Hepatocyte (in vitro differentiated cells): Measurements from ENCODE around the gene ZNF714. TPM values are rescaled to one million over a fixed set of nuclear protein-coding genes. Genes with fewer than 3 reads are reported as not detected.

Source experiments
- DNase-seq: peaks from one replicate; pipeline ENCODE4 v3.0.0-alpha.2; 2016; ENCODE audit warnings: low spot score
- H2AFZ ChIP-seq: fragments of 200-600 bp; sonication (generic); 2 replicates; pipeline ENCODE4 v1.6.0; 2016; ENCODE audit warnings: antibody characterized with exemption, mild to moderate bottlenecking
- H3K27ac ChIP-seq: fragments of 200-600 bp; sonication (generic); 2 replicates; pipeline ENCODE4 v1.5.1; 2016; ENCODE audit warnings: mild to moderate bottlenecking
- H3K27me3 ChIP-seq: fragments of 200-600 bp; sonication (generic); 2 replicates; pipeline ENCODE4 v1.6.1; 2016
- H3K36me3 ChIP-seq: fragments of 200-600 bp; sonication (generic); replicated peaks from 2 replicates; pipeline ENCODE4 v1.5.1; 2016; ENCODE audit warnings: low read depth; ENCODE audit not compliant: insufficient read depth
- H3K4me1 ChIP-seq: fragments of 200-600 bp; sonication (generic); 2 replicates; pipeline ENCODE4 v1.5.1; 2016; ENCODE audit warnings: mild to moderate bottlenecking, moderate library complexity; ENCODE audit not compliant: insufficient read depth
- H3K4me2 ChIP-seq: fragments of 200-600 bp; sonication (generic); 2 replicates; pipeline ENCODE4 v1.6.0; 2016
- H3K4me3 ChIP-seq: fragments of 200-600 bp; sonication (generic); 2 replicates; pipeline ENCODE4 v1.5.1; 2016; ENCODE audit warnings: mild to moderate bottlenecking
- H3K79me2 ChIP-seq: fragments of 200-600 bp; sonication (generic); 2 replicates; pipeline ENCODE4 v1.6.0; 2017; ENCODE audit warnings: mild to moderate bottlenecking
- H3K9me2 ChIP-seq: fragments of 200-600 bp; sonication (generic); replicated peaks from 2 replicates; pipeline ENCODE4 v1.6.0; 2017; ENCODE audit warnings: mild to moderate bottlenecking; ENCODE audit not compliant: insufficient read depth
- H3K9me3 ChIP-seq: fragments of 200-600 bp; sonication (generic); 2 replicates; pipeline ENCODE4 v1.5.1; 2016; ENCODE audit warnings: low read depth, mild to moderate bottlenecking
- H4K20me1 ChIP-seq: fragments of 200-600 bp; sonication (generic); 2 replicates; pipeline ENCODE4 v1.6.0; 2016; ENCODE audit warnings: mild to moderate bottlenecking; ENCODE audit not compliant: insufficient read depth, poor library complexity, severe bottlenecking
- EZH2 ChIP-seq: fragments of 200-600 bp; sonication (generic); IDR thresholded peaks from 2 replicates; pipeline ENCODE4 v1.6.1; 2016; ENCODE audit warnings: antibody characterized with exemption, mild to moderate bottlenecking, borderline replicate concordance
- EZH2phosphoT487 ChIP-seq: fragments of 200-600 bp; sonication (generic); IDR thresholded peaks from one replicate; pipeline ENCODE4 v1.6.1; 2018; ENCODE audit warnings: antibody characterized with exemption, mild to moderate bottlenecking, low read depth, moderate library complexity; ENCODE audit not compliant: unreplicated experiment, severe bottlenecking
- WGBS: methylation state at CpG from one replicate; pipeline ENCODE4 v1.1.6; 2016; ENCODE audit warnings: low lambda C conversion rate; ENCODE audit errors: missing lambda C conversion rate; 5-methylcytosine and 5-hydroxymethylcytosine counted together
- polyA plus RNA-seq: library from polyadenylated mRNA; unstranded; fragments of >200 nt; fragmentation: Nextera tagmentation; extraction: Ambion mirVana; gene quantifications from 2 replicates; pipeline ENCODE4 v1.2.1, GENCODE V29; 2016
- total RNA-seq: library from RNA; depleted of rRNA; stranded (reverse); fragments of >200 nt; gene quantifications from 2 replicates; pipeline ENCODE4 v1.2.3, GENCODE V29; 2014
- TF ChIP-seq, protein P1 (sequence below): fragments of 200-600 bp; sonication (generic); IDR thresholded peaks from 2 replicates; pipeline ENCODE4 v1.5.1; 2016; ENCODE audit warnings: antibody characterized with exemption, mild to moderate bottlenecking; ENCODE audit not compliant: poor library complexity

The ZNF714 gene
- total and polyA plus RNA-seq, 2 experiments from 2014 or later: 11.5 to 14.2 TPM

DNA sequence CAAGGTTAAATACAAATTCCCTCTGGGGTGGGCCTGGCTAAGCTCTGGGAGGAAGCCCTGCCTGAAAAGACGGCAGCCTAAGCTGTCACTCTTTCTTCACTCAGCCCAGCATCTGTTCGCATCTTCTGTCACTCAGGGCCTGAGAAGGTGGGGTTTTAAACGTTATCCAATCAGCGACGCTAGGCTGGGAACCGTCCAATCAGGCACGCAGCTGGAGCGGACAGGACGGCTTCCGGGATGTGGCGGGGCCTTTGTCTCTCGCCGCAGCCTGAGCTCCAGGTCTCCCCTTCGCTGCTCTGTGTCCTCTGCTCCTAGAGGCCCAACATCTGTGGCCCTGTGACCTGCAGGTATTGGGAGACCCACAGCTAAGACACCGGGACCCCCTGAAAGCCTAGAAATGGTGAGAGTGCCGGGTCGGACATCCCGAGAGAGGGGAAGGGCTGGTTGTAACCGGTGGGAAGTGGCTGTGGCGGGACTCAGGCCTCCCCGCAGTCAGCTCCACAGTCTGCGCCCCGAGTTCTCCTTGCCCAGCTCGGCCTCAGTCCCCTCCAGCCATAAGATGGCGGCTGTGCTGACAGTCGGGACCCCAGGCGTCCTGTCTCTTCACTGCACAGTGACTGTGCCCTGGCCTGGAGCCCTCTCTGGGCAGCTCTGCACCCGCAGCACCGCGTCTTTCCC is 59.9 kb downstream of the ZNF714 start, which contains the start of gene ZNF431:
ZNF431 (plus strand) TSS at position 254 of the 678 bp plus-strand sequence; CDS start at position 398, 144 bp downstream.
- no peaks in the 10 kb centered on the region for H3K4me1 ChIP-seq
- H3K9me2 ChIP-seq: no peaks in the 10 kb centered on the region
- TF ChIP-seq, protein P1, sequence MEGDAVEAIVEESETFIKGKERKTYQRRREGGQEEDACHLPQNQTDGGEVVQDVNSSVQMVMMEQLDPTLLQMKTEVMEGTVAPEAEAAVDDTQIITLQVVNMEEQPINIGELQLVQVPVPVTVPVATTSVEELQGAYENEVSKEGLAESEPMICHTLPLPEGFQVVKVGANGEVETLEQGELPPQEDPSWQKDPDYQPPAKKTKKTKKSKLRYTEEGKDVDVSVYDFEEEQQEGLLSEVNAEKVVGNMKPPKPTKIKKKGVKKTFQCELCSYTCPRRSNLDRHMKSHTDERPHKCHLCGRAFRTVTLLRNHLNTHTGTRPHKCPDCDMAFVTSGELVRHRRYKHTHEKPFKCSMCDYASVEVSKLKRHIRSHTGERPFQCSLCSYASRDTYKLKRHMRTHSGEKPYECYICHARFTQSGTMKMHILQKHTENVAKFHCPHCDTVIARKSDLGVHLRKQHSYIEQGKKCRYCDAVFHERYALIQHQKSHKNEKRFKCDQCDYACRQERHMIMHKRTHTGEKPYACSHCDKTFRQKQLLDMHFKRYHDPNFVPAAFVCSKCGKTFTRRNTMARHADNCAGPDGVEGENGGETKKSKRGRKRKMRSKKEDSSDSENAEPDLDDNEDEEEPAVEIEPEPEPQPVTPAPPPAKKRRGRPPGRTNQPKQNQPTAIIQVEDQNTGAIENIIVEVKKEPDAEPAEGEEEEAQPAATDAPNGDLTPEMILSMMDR: no peak
- TF ChIP-seq EZH2phosphoT487: no peak
- TF ChIP-seq EZH2: no peak
- H4K20me1 ChIP-seq: no peaks in the 10 kb centered on the region
- H3K4me2 ChIP-seq: peak within 1 kb of the TSS; percentile 83
- peak; percentile 95 for DNase-seq
- H3K27ac ChIP-seq: peak within 1 kb of the TSS; percentile 90
- 2% methylated on average over 29 of the region's 30 CpGs for WGBS
- peak within 1 kb of the TSS; percentile 61 for H2AFZ ChIP-seq
- no peaks in the 10 kb centered on the region for H3K36me3 ChIP-seq
- no peaks in the 10 kb centered on the region for H3K27me3 ChIP-seq
- no peaks in the 10 kb centered on the region for H3K9me3 ChIP-seq
- peaks cover 31% of the 10 kb centered on the region for H3K79me2 ChIP-seq
- H3K4me3 ChIP-seq: peak within 1 kb of the TSS; percentile 66

DNA sequence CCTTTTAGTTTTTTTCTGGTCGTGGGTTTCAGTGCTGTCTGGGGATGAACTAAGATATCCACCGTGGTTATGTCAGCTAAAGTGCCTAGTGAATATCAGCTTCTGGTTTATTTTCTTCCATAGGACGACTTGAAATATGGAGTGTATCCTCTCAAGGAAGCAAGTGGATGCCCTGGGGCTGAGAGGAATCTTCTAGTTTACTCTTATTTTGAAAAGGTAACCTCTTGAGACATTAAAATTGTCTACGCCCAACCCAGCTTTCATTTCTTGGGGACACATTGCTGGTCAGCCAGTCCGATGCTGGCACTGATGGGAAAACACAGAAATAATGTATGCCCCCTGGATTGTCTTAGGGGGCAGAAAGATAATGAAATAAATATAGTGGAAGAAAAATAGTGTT is 61.4 kb downstream of the ZNF714 start:
- Histone ChIP-seq H2AFZ (no peak overlapping the region), H3K27ac (no peak overlapping the region)

DNA sequence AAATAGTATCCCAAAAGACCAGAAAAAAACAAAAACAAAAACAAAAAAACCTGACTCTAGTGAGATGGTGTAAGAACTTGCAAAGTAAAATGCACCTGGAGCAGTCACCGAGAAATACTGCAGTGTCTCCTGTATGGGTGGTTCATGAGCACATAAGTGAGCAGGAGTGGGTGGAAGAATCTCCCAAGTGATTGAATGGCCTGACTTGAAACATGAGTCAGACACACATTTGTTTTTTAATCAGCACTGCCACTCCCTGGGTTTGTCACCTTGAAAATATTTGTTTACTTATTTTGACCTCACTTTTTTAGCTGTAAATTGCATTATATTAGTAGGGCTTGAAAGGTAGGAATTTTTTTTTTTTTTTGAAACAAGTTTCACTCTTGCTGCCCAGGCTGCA is 61.9 kb downstream of the ZNF714 start:
- Histone ChIP-seq H3K4me3 (no peak overlapping the region), H3K36me3 (no peaks in the 10 kb centered on the region), H3K79me2 (peaks cover 49% of the 10 kb centered on the region), H3K27ac (no peak overlapping the region), H3K9me2 (no peaks in the 10 kb centered on the region), H3K9me3 (no peaks in the 10 kb centered on the region), H4K20me1 (no peaks in the 10 kb centered on the region), H3K4me1 (no peaks in the 10 kb centered on the region), H2AFZ (no peak overlapping the region), H3K27me3 (no peaks in the 10 kb centered on the region), H3K4me2 (peak overlapping the region; percentile 83)
- DNase-seq: no peak
- TF ChIP-seq, protein P1: no peak
- no peak for TF ChIP-seq EZH2phosphoT487
- TF ChIP-seq EZH2: no peak
- 100% methylated on average over 1 of the region's 1 CpG for WGBS

More for the DNA sequence above, 61.4 kb downstream of the ZNF714 start:
- Histone ChIP-seq H3K27me3 (no peaks in the 10 kb centered on the region), H3K4me3 (no peak overlapping the region), H4K20me1 (no peaks in the 10 kb centered on the region), H3K9me3 (no peaks in the 10 kb centered on the region), H3K9me2 (no peaks in the 10 kb centered on the region), H3K4me2 (peak overlapping the region; percentile 83), H3K36me3 (no peaks in the 10 kb centered on the region), H3K79me2 (peaks cover 45% of the 10 kb centered on the region), H3K4me1 (no peaks in the 10 kb centered on the region)
- WGBS: 89% methylated on average over 5 of the region's 5 CpGs
- TF ChIP-seq EZH2phosphoT487 (no peak), EZH2 (no peak)
- TF ChIP-seq, protein P1: no peak
- no peak for DNase-seq
